ENCODE results near the gene NDC1.
A peak's percentile ranks its signal among the peaks of the same experiment; 100 is the strongest.

NDC1 gene

GRCh38 chr1:53837924-53838653 lies at the start of gene NDC1:
TSS of gene NDC1 (minus strand) at chr1:53838296. CDS start at chr1:53838261, 35 bp downstream.
- TF ChIP-seq CTCF (IDR thresholded peaks at IDR 0.05), result no peak

DNA sequence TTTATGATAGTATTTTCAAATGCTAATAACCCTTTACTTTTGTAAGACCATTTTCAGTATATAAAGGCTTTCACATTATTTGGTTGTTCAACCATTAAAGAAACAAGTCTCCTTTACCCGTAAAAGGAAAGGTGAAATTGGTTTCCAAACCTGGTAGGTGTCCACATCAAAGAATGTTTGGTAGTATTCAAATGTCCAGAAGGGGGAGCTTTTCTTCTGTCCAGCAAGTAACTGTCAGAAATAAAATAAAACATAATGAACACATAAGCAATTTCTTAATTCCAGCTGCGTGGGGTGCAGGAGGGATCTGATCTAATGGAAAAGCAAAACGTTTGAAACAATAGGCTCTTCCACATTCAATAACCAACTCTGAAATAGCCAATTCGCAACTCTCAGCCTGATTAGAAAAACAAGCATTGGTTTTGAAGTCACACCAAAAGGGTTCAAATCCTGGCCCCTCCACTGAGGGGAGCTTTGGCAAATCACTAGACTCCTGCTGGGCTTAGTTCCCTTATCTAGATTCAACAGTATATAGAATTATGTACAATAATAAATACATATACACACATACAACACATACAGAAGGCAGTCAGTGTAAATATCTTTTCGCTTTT lies 40.5 kb upstream of the NDC1 start:
- peak; percentile 77 for TF ChIP-seq CTCF (IDR thresholded peaks at IDR 0.05)

- no peak for TF ChIP-seq CTCF (IDR thresholded peaks at IDR 0.05)
Measured at GRCh38 chr1:53871773-53872484, 33.8 kb upstream of the NDC1 start.

DNA sequence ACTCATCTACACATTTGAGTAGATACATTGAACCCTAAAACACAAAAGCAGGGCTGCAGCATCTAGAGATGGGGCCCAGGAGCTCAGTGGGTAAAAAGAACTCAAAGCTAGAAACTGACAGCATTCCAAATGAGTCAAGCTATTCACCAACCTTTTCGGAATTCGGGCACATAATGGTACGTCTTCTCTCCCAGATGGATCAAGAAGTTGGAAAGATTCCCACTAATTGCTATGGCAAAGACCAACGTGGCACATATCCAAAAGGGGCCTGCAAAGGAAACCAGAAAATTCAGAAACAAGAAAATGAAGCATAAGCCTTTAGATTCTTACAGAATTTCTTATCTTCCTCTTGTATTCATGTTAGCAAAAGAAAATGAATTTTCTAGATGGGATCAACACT lies 33.1 kb upstream of the NDC1 start:
- no peak for TF ChIP-seq CTCF (IDR thresholded peaks at IDR 0.05)

DNA sequence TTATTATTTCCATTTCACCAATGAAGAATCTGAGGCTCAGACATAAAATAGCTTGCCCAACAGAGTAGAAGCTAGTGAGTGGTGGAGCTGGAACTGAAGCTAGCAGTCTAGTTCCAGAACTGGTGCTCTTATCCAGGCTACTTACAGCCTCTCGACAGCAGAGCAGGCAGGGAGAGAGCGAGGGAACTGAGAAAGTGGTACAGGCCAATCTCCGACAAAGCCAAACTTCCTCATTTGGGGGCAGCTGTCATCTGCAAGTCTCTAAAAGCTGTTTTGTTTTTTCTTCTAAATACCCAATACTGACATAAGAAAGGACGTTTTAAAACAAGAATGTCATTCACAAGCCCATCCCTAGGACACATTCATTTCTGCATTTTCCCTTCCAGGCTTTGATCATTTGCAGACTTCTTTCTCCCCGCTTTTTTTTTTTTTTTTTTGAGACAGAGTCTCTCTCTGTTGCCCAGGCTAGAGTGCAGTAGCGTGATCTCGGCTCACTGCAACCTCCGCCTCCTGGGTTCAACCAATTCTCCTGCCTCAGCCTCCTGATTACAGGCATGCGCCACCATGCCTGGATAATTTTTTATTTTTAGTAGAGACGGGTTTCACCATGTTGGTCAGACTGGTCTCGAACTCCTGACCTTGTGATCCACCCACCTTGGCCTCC lies 31.5 kb upstream of the NDC1 start:
- no peak for TF ChIP-seq CTCF (IDR thresholded peaks at IDR 0.05)

- TF ChIP-seq CTCF (IDR thresholded peaks at IDR 0.05), result no peak
Measured at GRCh38 chr1:53868565-53868964, 30.5 kb upstream of the NDC1 start.

DNA sequence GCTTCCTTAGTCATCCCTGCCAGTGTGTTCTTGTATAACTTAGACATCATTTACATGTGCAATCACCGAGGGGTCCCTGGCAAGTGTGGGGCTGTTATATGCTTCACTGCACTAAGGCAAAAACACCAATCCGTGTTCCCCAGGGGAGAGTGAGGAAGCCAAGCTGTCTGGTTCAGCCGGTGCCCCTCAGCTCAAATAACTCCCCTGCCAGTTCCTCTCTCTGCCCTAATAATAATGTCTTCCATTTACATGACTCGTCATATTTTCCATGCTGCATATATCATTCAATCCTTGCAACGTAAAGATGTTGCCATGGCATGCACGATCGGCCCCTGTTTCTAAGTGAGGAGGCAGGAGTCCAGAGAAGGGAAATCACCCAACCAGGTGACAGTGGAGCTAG lies 24.4 kb upstream of the NDC1 start:
- TF ChIP-seq CTCF (IDR thresholded peaks at IDR 0.05), result no peak
